HG03571 (cell line): Measurements from ENCODE around the gene LRP1-AS.
A peak's percentile ranks its signal among the peaks of the same experiment; 100 is the strongest.

ENCODE experiments used
- ATAC-seq: cut with Tn5 transposase; IDR thresholded peaks from one replicate; pipeline ENCODE4 v1.9.1; 2021; ENCODE audit not compliant: unreplicated experiment

The LRP1-AS gene

DNA sequence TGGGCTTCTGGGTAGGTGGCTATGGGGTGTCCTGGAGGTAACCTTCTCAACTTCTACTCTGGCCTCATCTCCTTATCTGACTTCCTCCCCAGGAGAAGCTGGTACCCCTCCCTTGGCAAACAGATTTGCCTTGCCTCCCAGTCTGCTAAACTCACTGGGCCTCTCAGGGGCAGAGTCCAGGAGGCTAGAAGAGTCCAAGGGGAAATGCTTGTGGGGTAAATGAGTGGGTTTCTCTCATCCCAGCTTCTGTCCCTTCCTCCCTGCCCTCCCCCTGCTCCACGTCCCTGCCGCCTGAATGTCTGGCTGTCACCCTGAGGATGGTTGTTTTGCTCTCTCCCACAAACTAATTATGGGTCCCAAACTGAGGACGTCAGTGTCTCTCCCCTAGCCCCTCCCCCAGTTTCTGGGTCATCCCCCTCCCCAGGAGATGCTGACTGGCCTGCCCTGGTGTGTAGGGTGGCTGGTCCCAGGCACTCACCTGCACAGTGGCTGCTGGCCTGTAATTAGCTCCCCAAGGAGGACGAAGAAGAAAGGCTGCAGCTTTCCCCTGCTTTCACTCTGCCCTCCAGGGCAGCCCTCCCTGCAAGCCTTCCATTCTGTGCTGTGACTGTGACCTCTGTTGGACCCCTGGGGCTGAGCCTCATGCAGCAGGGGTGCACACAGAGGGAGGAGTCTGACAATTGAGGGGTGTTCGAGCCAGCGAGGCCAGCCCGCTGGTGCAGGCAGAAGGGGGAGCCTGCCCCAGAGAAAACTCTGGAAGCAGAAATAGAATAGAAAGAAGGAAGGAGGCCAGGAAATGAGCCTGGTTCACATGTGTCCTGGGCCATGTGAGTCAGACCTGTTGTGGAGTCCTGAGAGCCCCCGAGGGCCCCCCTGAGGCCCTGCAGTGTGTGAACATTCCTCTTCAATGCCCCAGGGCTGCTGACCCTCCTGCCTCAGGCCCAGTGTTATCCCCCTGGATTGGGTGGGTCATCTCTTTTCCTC lies at the start of gene LRP1-AS:
Gene LRP1-AS (minus strand): TSS at position 659 of the 984 bp plus-strand sequence.
- ATAC-seq: no peak

DNA sequence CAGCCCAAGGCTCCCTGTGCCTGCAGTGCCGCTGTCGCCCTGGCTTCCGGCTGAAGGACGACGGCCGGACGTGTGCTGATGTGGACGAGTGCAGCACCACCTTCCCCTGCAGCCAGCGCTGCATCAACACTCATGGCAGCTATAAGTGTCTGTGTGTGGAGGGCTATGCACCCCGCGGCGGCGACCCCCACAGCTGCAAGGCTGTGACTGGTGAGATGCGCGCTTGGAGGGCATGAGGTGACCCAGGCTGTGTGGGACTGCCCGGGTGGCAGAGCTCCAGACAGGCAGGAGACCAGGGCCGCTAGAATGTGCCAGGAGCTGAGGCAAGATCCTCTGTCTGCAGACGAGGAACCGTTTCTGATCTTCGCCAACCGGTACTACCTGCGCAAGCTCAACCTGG lies 49.5 kb upstream of the LRP1-AS start:
- ATAC-seq: no peak

DNA sequence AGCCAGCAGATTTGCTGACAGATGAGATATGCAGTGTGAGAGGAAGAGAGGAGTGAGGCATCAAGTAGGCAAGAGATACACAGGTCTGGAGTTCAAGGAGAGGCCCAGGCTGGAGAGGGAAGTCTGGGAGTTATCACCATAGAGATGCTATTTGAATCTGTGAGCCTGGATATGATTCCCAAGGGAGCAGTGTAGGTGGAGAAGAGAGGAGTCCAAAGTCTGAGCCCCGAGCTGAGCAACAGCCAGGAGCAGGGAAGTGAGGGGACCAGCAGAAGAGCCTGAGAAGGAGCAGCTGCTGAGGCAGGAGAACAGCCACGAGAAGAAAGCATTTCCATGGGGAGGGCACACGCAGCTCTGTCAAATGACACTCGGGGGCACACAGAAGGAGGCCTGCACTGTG lies 49.0 kb upstream of the LRP1-AS start:
- no peak for ATAC-seq

DNA sequence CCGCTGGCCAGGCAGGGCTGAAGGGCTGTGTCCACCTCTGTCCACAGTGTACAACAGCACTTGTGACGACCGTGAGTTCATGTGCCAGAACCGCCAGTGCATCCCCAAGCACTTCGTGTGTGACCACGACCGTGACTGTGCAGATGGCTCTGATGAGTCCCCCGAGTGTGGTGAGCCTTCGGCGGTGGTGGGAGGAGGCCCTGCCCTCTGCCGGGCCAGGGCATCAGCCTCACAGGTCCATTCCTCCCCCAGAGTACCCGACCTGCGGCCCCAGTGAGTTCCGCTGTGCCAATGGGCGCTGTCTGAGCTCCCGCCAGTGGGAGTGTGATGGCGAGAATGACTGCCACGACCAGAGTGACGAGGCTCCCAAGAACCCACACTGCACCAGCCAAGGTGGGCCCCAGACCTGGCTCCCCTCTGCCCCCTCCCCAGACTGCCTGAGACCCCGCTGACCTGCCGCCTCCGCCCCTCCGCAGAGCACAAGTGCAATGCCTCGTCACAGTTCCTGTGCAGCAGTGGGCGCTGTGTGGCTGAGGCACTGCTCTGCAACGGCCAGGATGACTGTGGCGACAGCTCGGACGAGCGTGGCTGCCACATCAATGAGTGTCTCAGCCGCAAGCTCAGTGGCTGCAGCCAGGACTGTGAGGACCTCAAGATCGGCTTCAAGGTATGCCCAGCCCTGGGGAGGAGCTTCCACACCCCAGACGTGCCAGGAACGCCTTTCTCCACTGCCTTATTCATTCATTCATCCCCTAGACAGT lies 48.4 kb upstream of the LRP1-AS start:
- no peak for ATAC-seq

DNA sequence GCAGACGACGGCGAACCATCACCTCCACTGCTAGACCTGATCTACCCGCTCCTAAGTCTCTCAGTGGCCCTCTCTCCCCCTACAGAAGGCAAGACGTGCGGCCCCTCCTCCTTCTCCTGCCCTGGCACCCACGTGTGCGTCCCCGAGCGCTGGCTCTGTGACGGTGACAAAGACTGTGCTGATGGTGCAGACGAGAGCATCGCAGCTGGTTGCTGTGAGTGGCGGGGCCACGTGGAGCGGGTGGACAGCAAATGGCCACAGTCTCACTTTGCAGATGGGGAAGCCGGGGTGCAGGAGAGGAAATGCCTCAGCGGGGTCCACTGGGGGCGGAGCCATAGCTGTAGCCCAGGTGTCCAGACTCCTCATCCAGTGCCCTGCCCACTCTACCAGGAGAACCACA lies 47.8 kb upstream of the LRP1-AS start:
- no peak for ATAC-seq

DNA sequence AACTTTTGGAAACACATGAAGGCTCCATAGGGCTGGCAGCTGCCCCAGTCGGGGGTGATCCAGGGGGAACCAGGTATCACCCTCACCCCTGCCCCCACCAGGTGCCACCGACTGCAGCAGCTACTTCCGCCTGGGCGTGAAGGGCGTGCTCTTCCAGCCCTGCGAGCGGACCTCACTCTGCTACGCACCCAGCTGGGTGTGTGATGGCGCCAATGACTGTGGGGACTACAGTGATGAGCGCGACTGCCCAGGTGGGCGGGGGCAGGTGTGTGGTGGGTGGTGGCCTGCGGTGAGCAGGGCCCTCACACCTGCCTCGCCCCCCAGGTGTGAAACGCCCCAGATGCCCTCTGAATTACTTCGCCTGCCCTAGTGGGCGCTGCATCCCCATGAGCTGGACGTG lies 46.8 kb upstream of the LRP1-AS start:
- ATAC-seq: no peak

DNA sequence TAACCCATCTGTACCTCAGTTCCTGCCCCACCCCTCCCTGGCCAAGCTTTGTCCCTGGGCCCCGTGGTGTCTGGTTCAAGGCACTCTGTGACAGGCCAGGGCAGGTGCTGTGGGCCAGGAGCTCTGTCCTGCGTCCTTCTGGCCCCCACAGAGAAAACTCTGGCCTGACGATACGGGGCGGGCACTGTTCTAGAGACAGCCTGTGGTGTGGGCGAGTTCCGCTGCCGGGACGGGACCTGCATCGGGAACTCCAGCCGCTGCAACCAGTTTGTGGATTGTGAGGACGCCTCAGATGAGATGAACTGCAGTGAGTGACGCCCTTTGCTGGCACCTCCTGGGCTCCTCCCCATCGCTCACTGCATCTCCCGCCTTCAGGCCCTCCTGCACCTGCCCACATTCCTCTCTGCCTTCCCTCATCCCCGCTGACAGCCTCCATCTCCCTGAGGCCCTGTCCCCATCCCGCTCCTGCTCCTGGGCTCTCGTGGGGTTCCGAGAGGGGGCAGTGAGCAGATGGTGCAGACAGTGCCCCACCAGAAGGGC lies 46.4 kb upstream of the LRP1-AS start:
- no peak for ATAC-seq

DNA sequence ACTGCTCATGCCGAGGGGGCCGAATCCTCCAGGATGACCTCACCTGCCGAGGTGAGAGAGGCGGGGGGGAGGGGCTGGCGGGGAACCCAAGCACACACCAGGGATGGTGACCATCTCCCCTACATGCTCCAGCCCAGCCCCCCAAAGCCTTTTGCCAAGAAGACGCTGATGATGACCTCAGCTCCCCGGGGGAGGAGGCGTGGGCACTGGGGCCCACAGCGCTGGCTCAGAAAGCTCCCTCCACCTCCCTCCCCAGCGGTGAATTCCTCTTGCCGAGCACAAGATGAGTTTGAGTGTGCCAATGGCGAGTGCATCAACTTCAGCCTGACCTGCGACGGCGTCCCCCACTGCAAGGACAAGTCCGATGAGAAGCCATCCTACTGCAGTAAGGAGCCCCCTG lies 45.5 kb upstream of the LRP1-AS start:
- no peak for ATAC-seq

DNA sequence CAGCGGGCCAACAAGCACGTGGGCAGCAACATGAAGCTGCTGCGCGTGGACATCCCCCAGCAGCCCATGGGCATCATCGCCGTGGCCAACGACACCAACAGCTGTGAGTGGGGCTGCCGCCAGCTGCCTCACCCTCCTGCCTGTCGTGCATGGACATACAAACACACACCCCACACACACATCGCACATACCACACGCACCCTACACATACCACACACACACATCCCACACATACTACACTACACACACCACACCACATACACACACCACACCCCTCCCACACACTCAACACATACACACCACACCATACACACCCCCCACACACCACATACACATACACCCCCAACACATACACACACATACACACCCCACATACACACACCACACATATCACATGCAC lies 44.0 kb upstream of the LRP1-AS start:
- ATAC-seq: no peak

DNA sequence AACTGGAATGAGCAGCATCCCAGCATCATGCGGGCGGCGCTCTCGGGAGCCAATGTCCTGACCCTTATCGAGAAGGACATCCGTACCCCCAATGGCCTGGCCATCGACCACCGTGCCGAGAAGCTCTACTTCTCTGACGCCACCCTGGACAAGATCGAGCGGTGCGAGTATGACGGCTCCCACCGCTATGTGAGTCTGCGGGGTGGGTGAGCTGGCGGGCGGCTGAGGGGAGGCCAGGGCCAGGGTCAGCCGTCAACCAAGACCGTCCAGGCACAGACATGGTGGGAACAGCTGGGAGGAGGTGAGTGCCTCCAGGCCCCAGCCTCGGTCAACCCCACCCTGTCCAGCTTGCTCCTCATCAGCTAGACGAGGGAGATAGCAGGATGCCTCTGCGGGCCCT lies 43.4 kb upstream of the LRP1-AS start:
- no peak for ATAC-seq

DNA sequence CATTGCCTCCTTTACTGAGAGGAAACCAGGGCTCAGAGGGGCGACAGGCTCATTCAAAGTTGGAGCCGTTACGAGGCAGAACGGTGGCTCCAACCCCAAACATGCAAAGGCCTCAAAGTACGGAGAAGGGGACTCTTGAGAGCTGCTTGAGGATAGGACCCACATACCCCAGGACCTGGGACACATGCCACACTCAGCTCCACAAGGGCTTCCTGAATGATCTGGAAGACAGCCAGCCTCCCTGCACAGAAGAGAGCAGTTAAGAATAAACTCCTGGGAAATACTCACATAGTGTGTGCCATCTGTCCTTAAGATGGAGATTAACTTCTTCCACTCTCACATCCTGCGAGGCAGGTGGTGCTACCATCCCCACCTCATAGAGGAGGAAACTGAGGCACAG lies 42.6 kb upstream of the LRP1-AS start:
- no peak for ATAC-seq

DNA sequence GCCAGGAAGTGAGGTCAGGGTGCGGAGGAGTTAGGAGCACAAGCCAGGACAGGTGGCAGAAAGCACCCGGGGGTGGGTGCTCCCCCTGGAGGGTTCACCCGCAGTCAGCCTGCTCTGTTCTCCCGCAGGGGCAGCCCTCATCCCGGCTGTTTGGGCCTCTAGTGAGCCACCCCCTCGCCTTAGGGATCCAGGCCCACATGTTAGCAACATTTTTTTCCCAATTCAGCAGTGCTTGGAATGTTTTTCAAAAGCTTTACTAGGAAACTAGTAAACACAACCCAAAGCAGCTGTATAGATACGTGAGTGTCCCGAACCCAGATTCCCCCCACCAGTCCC lies 40.6 kb upstream of the LRP1-AS start:
- ATAC-seq: no peak

DNA sequence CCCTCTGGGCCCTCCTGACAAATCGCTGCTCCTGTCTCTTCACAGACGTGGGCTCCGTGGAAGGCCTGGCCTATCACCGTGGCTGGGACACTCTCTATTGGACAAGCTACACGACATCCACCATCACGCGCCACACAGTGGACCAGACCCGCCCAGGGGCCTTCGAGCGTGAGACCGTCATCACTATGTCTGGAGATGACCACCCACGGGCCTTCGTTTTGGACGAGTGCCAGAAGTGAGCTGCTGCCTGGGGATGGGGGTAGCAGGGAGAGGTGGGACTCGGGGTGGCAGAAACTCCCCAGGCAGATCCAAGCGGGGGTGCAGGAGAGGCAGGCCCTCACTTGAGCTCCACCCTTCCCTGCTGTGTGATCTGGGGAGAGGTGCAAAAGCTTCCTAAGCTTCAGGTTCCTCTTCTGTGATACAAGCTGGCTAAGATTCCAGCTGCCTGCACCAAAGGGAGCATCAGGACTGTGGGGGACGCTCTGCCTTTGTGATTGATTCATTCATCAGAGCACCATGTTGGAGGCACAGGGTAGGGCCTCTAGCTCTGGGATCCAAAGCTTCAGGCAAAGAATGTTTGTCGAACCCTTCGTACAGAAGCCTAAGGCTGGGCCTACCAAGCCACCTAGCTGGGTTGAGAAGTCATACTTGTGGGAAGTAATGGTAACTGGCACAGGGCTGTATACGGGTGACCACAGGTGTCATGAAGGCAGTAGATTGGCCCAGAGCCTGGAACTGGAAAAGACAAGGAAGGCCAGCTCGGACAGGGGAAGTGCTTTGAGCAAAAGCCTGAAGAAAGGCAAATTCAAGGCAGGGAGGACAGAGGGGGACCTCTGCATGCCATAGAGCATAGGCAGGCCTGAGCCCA lies 40.0 kb upstream of the LRP1-AS start:
- no peak for ATAC-seq

DNA sequence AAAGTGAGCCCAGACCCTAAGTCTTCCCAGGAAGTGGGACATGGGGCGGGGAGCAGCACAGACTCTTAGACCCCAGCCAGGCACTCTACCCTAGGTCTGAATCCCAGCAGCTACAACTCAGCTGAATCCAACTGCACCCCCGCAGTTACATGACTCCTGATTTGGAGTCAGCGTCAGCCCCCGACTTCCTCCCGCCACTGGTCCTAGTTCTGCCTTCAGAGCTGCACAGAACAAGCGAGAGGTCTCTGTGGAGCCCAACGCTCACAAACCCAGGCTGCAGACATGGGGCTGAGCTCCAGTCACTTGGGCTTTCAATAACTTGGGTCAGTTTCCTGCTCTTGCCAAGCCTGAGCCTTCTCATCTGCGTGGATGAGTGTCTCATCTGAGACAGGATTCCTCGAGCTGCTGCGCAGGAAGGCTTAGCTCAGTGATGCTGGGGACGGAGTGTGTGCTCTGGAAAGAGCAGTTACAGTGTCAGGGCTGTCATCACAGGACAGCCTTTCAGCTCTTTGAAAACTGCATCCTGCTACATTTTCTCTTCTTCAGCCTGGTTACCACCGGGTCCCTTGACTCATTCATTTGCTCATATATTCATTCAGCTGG lies 38.6 kb upstream of the LRP1-AS start:
- ATAC-seq: no peak

DNA sequence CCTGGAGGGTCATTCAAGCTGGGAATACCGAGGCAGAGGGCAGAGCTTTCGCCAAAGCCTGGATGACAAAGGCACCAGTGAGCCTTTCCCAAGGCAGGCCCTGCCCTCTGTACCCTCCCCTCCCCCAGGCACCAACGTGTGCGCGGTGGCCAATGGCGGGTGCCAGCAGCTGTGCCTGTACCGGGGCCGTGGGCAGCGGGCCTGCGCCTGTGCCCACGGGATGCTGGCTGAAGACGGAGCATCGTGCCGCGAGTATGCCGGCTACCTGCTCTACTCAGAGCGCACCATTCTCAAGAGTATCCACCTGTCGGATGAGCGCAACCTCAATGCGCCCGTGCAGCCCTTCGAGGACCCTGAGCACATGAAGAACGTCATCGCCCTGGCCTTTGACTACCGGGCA lies 38.0 kb upstream of the LRP1-AS start:
- no peak for ATAC-seq

DNA sequence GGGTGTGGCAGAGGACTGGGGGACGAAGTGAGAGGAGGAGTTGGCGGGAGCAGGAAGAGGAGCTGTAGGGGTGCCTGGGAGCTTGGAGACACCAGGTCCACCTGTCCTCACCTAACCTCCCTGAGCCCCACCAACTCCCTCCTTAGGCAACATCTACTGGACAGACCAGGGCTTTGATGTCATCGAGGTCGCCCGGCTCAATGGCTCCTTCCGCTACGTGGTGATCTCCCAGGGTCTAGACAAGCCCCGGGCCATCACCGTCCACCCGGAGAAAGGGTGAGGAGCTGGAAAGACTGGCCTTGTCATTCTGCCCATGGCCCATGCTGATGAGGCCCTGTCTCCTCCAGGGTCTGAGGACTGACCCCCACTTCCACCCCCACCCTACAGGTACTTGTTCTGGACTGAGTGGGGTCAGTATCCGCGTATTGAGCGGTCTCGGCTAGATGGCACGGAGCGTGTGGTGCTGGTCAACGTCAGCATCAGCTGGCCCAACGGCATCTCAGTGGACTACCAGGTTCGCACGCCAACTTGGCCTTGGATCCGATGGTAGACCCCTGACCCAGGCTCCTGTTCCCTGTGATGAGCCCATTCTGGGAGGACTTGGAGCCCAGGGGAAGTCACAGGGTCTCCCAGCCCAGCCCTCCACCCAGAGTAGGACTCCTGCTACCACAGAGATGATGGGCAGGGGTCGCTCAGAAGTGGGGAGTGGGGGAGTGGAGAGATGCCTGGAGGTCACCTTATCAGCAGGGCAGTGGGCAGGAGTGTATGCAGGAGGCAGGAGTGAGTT lies 36.7 kb upstream of the LRP1-AS start:
- no peak for ATAC-seq

DNA sequence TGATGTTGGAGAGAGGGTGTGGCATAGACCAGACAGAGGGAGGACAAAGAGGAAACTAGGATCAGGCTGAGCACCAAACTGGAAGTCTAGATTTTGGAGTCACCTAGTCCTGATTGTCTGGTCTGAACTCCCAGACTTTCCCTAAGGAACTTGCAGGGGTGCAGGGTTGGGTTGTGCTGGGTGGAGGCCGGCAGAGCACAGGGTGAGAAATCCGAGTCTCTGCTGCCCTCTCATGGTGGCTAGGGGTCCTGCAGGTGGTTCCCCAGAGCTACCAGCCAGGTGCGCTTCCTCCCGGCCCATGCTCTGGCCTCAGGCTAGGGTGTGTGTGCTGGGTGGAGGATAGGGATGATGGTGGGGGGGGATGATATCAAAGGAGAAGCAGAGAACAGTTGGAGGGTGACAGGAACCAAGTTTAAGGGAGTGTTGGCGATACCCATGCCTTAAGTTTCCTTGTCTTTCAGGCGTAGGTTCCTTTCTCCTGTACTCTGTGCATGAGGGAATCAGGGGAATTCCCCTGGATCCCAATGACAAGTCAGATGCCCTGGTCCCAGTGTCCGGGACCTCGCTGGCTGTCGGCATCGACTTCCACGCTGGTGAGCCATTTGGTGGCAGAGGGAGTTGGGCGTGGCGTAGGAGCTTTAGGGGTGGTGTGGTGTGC lies 35.6 kb upstream of the LRP1-AS start:
- peak; percentile 84 for ATAC-seq

DNA sequence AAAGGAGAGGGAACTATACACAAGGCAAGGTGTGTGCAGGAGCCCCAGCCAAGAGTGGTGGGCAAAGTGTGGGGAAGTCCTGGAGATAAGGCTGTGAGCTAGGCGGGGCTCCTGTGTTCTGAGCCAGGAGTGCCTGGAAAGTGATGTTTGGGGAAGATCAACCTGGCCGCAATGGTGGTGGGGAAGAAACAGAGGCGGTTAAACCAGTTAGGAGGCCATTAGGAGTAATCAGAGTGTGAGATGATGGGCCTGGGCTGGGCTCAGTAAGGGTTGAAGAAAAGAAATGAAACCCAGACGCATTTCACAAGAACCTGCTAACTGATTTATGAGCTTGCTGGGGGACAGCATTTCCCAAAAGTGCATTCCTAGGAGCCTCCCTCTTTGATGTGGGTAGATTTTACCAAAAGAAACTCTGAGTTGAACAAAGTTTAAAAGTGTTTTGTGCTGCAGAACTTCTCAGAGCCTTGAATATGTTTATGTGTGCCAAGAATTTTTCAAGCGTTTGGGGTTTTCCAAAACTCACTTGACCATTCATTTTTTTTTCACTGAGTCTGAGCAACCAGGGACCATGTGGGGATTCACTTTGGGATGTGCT lies 34.2 kb upstream of the LRP1-AS start:
- ATAC-seq: no peak

DNA sequence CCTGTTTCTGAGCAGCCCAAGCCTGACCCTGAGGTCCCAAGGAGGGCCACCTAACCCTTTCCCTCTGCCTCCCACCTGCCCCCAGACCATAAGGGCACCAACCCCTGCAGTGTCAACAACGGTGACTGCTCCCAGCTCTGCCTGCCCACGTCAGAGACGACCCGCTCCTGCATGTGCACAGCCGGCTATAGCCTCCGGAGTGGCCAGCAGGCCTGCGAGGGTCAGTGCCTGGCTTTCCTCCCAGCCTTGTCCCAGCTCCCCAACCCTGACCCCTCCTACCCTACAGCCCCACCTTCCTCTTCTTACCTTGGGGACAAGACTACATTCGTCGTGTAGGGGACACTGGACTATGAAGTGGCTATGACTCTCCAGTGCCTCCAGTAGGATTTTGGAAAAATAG lies 33.7 kb upstream of the LRP1-AS start:
- ATAC-seq: no peak
